ENCODE results near the gene TIAL1. TPM values are rescaled to one million over a fixed set of nuclear protein-coding genes. Genes with fewer than 3 reads are reported as not detected.
A peak's percentile ranks its signal among the peaks of the same experiment; 100 is the strongest.

The TIAL1 gene
- total RNA-seq = 128 to 132 TPM (median 128 TPM) in 3 replicates
- long read RNA-seq, full-length matches to known transcripts = 11 of 24 reads
- long read RNA-seq, partial matches to known transcripts = 4 of 24 reads
- long read RNA-seq, other reads (novel, unspliced or antisense) = 9 of 24 reads

- H3K9me3 Mint-ChIP-seq (ENCODE audit: low read depth) = peaks cover 5% of the 10 kb centered on the region
- H3K4me1 Mint-ChIP-seq (ENCODE audit: low read depth) = peaks cover 44% of the 10 kb centered on the region
- H3K27ac Mint-ChIP-seq (ENCODE audit: unreplicated experiment) = peak within 1 kb of the TSS; percentile 99
- peak; percentile 99 for DNase-seq (ENCODE audit: low spot score)
- H3K27me3 Mint-ChIP-seq (ENCODE audit: low read depth) = no peaks in the 10 kb centered on the region
- TF ChIP-seq CTCF (IDR thresholded peaks at IDR 0.05) = peak; percentile 2
- H3K4me3 Mint-ChIP-seq (ENCODE audit: unreplicated experiment) = peak within 1 kb of the TSS; percentile 71
- peaks cover 2% of the 10 kb centered on the region for H3K36me3 Mint-ChIP-seq (ENCODE audit: low read depth)
Measured at GRCh38 chr10:119596537-119597404, at the start of gene TIAL1. Gene TIAL1, minus strand, starts transcription at chr10:119596964. Its CDS starts 499 bp downstream, at chr10:119596465.

GRCh38 chr10:119644994-119645393 is 48.2 kb upstream of the TIAL1 start:
- TF ChIP-seq CTCF (IDR thresholded peaks at IDR 0.05) = no peak
- Mint-ChIP-seq H3K4me3 (ENCODE audit: unreplicated experiment) (no peak overlapping the region), H3K36me3 (ENCODE audit: low read depth) (no peaks in the 10 kb centered on the region), H3K9me3 (ENCODE audit: low read depth) (no peaks in the 10 kb centered on the region), H3K27me3 (ENCODE audit: low read depth) (no peaks in the 10 kb centered on the region), H3K27ac (ENCODE audit: unreplicated experiment) (no peak overlapping the region), H3K4me1 (ENCODE audit: low read depth) (no peaks in the 10 kb centered on the region)
- DNase-seq (ENCODE audit: low spot score) = no peak

- no peaks in the 10 kb centered on the region for H3K4me1 Mint-ChIP-seq (ENCODE audit: low read depth)
- no peak overlapping the region for H3K27ac Mint-ChIP-seq (ENCODE audit: unreplicated experiment)
- no peak for DNase-seq (ENCODE audit: low spot score)
- H3K27me3 Mint-ChIP-seq (ENCODE audit: low read depth) = no peaks in the 10 kb centered on the region
- peak; percentile 46 for TF ChIP-seq CTCF (IDR thresholded peaks at IDR 0.05)
- H3K36me3 Mint-ChIP-seq (ENCODE audit: low read depth) = no peaks in the 10 kb centered on the region
- H3K9me3 Mint-ChIP-seq (ENCODE audit: low read depth) = no peaks in the 10 kb centered on the region
- H3K4me3 Mint-ChIP-seq (ENCODE audit: unreplicated experiment) = no peak overlapping the region
Measured at GRCh38 chr10:119644205-119644814, 47.5 kb upstream of the TIAL1 start.

- H3K36me3 Mint-ChIP-seq (ENCODE audit: low read depth) = no peaks in the 10 kb centered on the region
- H3K4me3 Mint-ChIP-seq (ENCODE audit: unreplicated experiment) = no peak overlapping the region
- peak; percentile 44 for DNase-seq (ENCODE audit: low spot score)
- no peak overlapping the region for H3K27ac Mint-ChIP-seq (ENCODE audit: unreplicated experiment)
- H3K4me1 Mint-ChIP-seq (ENCODE audit: low read depth) = no peaks in the 10 kb centered on the region
- no peaks in the 10 kb centered on the region for H3K9me3 Mint-ChIP-seq (ENCODE audit: low read depth)
- TF ChIP-seq CTCF (IDR thresholded peaks at IDR 0.05) = no peak
- H3K27me3 Mint-ChIP-seq (ENCODE audit: low read depth) = no peaks in the 10 kb centered on the region
Measured at GRCh38 chr10:119643306-119644204, 46.8 kb upstream of the TIAL1 start.

Data from chondrocyte (in vitro differentiated cells).